OCI-LY1 (cell line): ENCODE data around the gene GLIS1.

Experiments
- H2AFZ ChIP-seq: fragments of 200-600 bp; sonication (generic), shearing (Covaris generic); 2 replicates; pipeline ENCODE4 v1.6.0; 2014; ENCODE audit warnings: antibody characterized with exemption, mild to moderate bottlenecking, low read length
- H3F3A ChIP-seq: fragments of 200-600 bp; sonication (generic), shearing (Covaris generic); 2 replicates; pipeline ENCODE4 v1.6.0; 2014; ENCODE audit warnings: mild to moderate bottlenecking, antibody characterized with exemption, low read length, moderate library complexity; ENCODE audit not compliant: insufficient read depth
- H3K27ac ChIP-seq: fragments of 200-600 bp; sonication (generic); 2 replicates; pipeline ENCODE4 v1.5.1; 2014; ENCODE audit warnings: low read length, mixed run types, mild to moderate bottlenecking, low read depth; ENCODE audit not compliant: poor library complexity, severe bottlenecking
- H3K27me3 ChIP-seq: fragments of 200-600 bp; sonication (generic); 2 replicates; pipeline ENCODE4 v1.6.0; 2014; ENCODE audit warnings: antibody characterized with exemption, mild to moderate bottlenecking, low read length, moderate library complexity; ENCODE audit not compliant: insufficient read depth
- H3K36me3 ChIP-seq: fragments of 200-600 bp; sonication (generic); 2 replicates; pipeline ENCODE4 v1.6.1; 2014; ENCODE audit warnings: mild to moderate bottlenecking, antibody characterized with exemption, low read length, moderate library complexity, mixed read lengths; ENCODE audit not compliant: insufficient read depth
- H3K4me1 ChIP-seq: fragments of 200-600 bp; sonication (generic); 2 replicates; pipeline ENCODE4 v1.5.1; 2014; ENCODE audit warnings: mild to moderate bottlenecking, low read length, moderate library complexity; ENCODE audit not compliant: insufficient read depth, severe bottlenecking
- H3K4me2 ChIP-seq: fragments of 200-600 bp; sonication (generic), shearing (Covaris generic); 2 replicates; pipeline ENCODE4 v1.6.1; 2014; ENCODE audit warnings: low read length
- H3K4me3 ChIP-seq: fragments of 200-600 bp; sonication (generic); 2 replicates; pipeline ENCODE4 v1.5.1; 2014; ENCODE audit warnings: low read length, low read depth, mild to moderate bottlenecking, mixed read lengths; ENCODE audit not compliant: poor library complexity, severe bottlenecking
- H3K79me2 ChIP-seq: fragments of 200-600 bp; shearing (Covaris generic); 2 replicates; pipeline ENCODE4 v1.6.1; 2016; ENCODE audit warnings: mixed run types, low read length, mixed read lengths; ENCODE audit not compliant: insufficient read depth
- H3K9ac ChIP-seq: fragments of 200-600 bp; sonication (generic), shearing (Covaris generic); 2 replicates; pipeline ENCODE4 v1.6.1; 2014; ENCODE audit warnings: mild to moderate bottlenecking, low read length, mixed read lengths
- H3K9me2 ChIP-seq: fragments of 200-600 bp; sonication (generic), shearing (Covaris generic); 2 replicates; pipeline ENCODE4 v1.6.1; 2014; ENCODE audit warnings: low read depth, mild to moderate bottlenecking, low read length, mixed read lengths
- H3K9me3 ChIP-seq: fragments of 200-600 bp; shearing (Covaris generic); 2 replicates; pipeline ENCODE4 v1.6.1; 2014; ENCODE audit warnings: low read length, mixed read lengths
- H4K20me1 ChIP-seq: fragments of 200-600 bp; sonication (generic), shearing (Covaris generic); 2 replicates; pipeline ENCODE4 v1.6.0; 2016; ENCODE audit warnings: mild to moderate bottlenecking, low read length; ENCODE audit not compliant: insufficient read depth
- EZH2 ChIP-seq: fragments of 200-600 bp; sonication (generic), shearing (Covaris generic); IDR thresholded peaks from 2 replicates; pipeline ENCODE4 v1.8.0; 2017; ENCODE audit warnings: borderline replicate concordance, mixed run types, mild to moderate bottlenecking, antibody characterized with exemption, low read length, moderate library complexity, mixed read lengths
- TF ChIP-seq, protein P1 (sequence below): fragments of 200-600 bp; sonication (generic), shearing (Covaris generic); IDR thresholded peaks from 2 replicates; pipeline ENCODE4 v1.5.1; 2017; ENCODE audit warnings: mild to moderate bottlenecking, antibody characterized with exemption, low read length, moderate library complexity, mixed read lengths

The GLIS1 gene

DNA sequence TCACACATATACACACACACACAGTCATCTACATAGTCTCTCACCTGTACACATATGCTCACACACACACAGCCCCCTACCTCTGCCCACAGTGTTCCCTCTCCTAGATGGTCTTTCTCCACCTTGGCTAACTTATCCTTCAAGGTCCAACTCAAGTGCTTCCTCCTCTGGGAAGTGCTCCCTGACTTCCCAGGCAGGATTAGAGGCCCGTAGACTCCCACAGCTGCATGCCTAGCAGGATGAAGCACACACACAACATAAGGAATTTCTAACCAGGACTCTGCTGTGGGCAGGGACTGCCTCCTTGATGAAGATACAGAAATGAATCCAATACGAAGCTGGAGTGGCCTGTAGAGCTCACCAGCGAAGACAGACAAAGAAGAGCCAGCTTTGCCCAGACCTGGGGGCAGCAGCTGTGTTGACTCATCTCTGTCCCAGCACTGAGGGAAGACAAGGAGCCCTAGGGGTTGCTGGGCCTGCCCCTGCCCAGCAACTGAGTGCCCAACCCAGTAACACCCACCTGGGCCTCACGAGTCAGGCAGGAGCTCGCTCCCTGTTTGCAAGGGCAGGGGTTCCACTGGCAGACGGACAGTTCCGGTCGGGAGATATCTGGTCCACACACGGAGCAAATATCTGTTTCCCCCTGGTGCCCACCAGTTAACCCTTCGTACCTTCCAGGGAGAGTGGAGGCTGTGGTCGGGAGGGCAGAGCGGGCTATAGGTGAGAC, 178.9 kb downstream of the GLIS1 start:
- no peaks in the 10 kb centered on the region for H3K27me3 ChIP-seq
- no peak overlapping the region for H3K4me3 ChIP-seq
- H3K9ac ChIP-seq: no peak overlapping the region
- no peaks in the 10 kb centered on the region for H4K20me1 ChIP-seq
- no peaks in the 10 kb centered on the region for H3K36me3 ChIP-seq
- no peak overlapping the region for H2AFZ ChIP-seq
- H3K4me2 ChIP-seq: no peak overlapping the region
- no peaks in the 10 kb centered on the region for H3F3A ChIP-seq
- no peaks in the 10 kb centered on the region for H3K9me3 ChIP-seq
- H3K4me1 ChIP-seq: no peaks in the 10 kb centered on the region
- TF ChIP-seq, protein P1, sequence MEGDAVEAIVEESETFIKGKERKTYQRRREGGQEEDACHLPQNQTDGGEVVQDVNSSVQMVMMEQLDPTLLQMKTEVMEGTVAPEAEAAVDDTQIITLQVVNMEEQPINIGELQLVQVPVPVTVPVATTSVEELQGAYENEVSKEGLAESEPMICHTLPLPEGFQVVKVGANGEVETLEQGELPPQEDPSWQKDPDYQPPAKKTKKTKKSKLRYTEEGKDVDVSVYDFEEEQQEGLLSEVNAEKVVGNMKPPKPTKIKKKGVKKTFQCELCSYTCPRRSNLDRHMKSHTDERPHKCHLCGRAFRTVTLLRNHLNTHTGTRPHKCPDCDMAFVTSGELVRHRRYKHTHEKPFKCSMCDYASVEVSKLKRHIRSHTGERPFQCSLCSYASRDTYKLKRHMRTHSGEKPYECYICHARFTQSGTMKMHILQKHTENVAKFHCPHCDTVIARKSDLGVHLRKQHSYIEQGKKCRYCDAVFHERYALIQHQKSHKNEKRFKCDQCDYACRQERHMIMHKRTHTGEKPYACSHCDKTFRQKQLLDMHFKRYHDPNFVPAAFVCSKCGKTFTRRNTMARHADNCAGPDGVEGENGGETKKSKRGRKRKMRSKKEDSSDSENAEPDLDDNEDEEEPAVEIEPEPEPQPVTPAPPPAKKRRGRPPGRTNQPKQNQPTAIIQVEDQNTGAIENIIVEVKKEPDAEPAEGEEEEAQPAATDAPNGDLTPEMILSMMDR: no peak
- no peak for TF ChIP-seq EZH2
- H3K79me2 ChIP-seq: no peaks in the 10 kb centered on the region
- H3K27ac ChIP-seq: no peak overlapping the region
- H3K9me2 ChIP-seq: no peaks in the 10 kb centered on the region

DNA sequence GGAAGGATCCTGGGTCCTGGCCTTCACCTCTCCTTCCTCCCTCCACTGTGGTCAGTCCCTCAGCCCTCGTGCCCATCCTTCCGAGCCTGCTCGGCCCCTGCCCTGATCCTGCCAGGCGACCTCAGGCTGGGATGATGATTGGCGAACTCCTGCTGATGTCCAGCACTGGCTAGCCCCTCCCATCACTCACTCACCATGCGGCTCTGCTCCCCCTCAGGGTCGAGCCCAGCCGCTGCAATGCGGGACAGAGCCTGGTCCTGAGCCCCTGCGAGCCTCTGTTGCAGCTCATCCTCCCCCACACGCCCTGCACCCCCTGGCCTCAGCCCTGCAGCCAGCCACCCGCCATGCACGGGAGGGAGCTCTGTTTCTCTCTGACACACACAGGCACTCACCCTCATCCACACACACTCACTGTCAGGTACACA, 179.6 kb downstream of the GLIS1 start:
- H3K79me2 ChIP-seq: no peaks in the 10 kb centered on the region
- H3K9me3 ChIP-seq: no peaks in the 10 kb centered on the region
- TF ChIP-seq EZH2: no peak
- TF ChIP-seq, protein P1: no peak
- no peaks in the 10 kb centered on the region for H3K36me3 ChIP-seq
- H3K4me2 ChIP-seq: no peak overlapping the region
- H3K9me2 ChIP-seq: no peaks in the 10 kb centered on the region
- no peaks in the 10 kb centered on the region for H3K4me1 ChIP-seq
- no peak overlapping the region for H3K4me3 ChIP-seq
- H2AFZ ChIP-seq: no peak overlapping the region
- no peak overlapping the region for H3K9ac ChIP-seq
- H4K20me1 ChIP-seq: no peaks in the 10 kb centered on the region
- H3K27me3 ChIP-seq: no peaks in the 10 kb centered on the region
- H3F3A ChIP-seq: no peaks in the 10 kb centered on the region
- no peak overlapping the region for H3K27ac ChIP-seq

DNA sequence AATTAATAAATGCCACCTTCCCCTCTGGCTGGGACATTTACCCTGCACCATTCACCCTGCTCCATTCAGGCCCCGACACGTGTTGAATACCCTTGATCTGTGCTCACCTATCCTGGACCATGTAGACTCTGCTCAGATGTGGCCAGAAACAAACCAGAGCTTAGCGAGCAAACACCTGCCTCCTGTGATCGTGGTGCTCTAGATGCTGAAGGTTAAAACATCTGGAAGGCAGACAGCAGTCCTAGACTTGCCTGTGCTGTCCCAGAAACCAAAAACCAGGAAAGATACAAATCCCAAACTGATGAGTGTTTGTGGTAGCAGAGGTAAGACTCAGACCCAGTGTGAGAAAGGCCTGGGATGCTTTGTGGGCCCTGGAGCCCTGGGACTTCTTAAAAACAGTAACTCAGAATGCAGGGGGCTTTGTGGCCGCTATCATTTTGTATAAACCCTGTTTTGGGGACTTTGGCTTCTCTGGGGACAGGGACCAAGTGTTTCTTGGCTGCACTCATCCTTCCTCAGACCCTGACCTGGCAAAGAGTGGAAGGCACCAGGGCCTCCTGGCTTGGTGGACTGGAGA, 180.1 kb downstream of the GLIS1 start:
- H3K9me3 ChIP-seq: no peaks in the 10 kb centered on the region
- H3K27me3 ChIP-seq: no peaks in the 10 kb centered on the region
- no peaks in the 10 kb centered on the region for H3K9me2 ChIP-seq
- no peak overlapping the region for H3K4me2 ChIP-seq
- no peak overlapping the region for H2AFZ ChIP-seq
- no peak for TF ChIP-seq EZH2
- TF ChIP-seq, protein P1: no peak
- H3K9ac ChIP-seq: no peak overlapping the region
- H3K4me1 ChIP-seq: no peaks in the 10 kb centered on the region
- no peaks in the 10 kb centered on the region for H3K36me3 ChIP-seq
- no peak overlapping the region for H3K4me3 ChIP-seq
- H3K79me2 ChIP-seq: no peaks in the 10 kb centered on the region
- no peak overlapping the region for H3K27ac ChIP-seq
- no peaks in the 10 kb centered on the region for H4K20me1 ChIP-seq
- H3F3A ChIP-seq: no peaks in the 10 kb centered on the region
